ENCODE measurements around the gene CORO1A.

DNA sequence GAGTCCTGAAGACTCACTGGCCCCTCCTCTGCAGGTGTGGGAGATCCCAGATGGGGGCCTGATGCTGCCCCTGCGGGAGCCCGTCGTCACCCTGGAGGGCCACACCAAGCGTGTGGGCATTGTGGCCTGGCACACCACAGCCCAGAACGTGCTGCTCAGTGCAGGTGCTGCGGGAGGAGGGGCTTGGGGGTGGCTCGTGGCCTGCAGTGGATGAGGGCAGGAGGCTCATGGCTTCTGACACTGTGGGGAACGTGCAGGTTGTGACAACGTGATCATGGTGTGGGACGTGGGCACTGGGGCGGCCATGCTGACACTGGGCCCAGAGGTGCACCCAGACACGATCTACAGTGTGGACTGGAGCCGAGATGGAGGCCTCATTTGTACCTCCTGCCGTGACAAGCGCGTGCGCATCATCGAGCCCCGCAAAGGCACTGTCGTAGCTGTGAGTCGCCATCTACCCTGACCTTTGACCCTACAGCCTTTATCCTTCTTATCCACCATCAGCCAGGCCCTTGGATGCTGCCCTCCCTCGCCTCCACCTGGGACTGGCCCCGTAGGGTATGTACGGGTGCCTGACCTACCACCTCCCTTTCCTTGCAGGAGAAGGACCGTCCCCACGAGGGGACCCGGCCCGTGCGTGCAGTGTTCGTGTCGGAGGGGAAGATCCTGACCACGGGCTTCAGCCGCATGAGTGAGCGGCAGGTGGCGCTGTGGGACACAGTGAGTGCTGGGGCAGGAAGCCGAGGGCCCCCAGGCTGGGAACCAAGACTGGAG lies 3.6 kb downstream of the CORO1A start:
- TF ChIP-seq POLR2AphosphoS5 (IDR thresholded peaks at IDR 0.05; ENCODE audit: low read depth, low read length) (no peak), TAF1 (IDR thresholded peaks at IDR 0.05; ENCODE audit: borderline replicate concordance, insufficient read depth, low read length) (no peak)

Measured in PFSK-1 (cell line).